Natural killer cell (primary cell): ENCODE results near the gene SLA2. TPM values are rescaled to one million over a fixed set of nuclear protein-coding genes. Genes with fewer than 3 reads are reported as not detected.
A peak's percentile ranks its signal among the peaks of the same experiment; 100 is the strongest.
"Not testable (repeated sequence)": the region's sequence is repeated elsewhere in the genome, so short reads cannot be mapped to it uniquely, and the experiment has no call there.

Experiments
- ATAC-seq, 3 donors: fragments of 150-1000 bp in 2 of 3; fragments of 200-7000 bp in 1 of 3; cut with Tn5 transposase; 1 replicate in 1 of 3; 2 replicates in 2 of 3; pipeline ENCODE4 v1.10.0; 2021; ENCODE audit warnings: mild to moderate bottlenecking in 2 of 3, moderate library complexity in 2 of 3
- DNase-seq, 2 donors: peaks; one replicate each; pipeline versions ENCODE4 v3.0.0 to v3.0.0-alpha.2; 2013 to 2021; ENCODE audit warnings: mixed read lengths in 1 of 2
- H3K27ac ChIP-seq: one replicate; pipeline ENCODE4 v1.5.1; 2013; ENCODE audit warnings: mild to moderate bottlenecking, low read length
- H3K27me3 ChIP-seq: one replicate; pipeline ENCODE4 v1.6.1; 2013; ENCODE audit warnings: low read length; ENCODE audit not compliant: control insufficient read depth, insufficient read depth
- H3K36me3 ChIP-seq: one replicate; pipeline ENCODE4 v1.6.1; 2013; ENCODE audit warnings: low read length; ENCODE audit not compliant: control insufficient read depth, insufficient read depth
- H3K4me1 ChIP-seq: one replicate; pipeline ENCODE4 v1.6.1; 2013; ENCODE audit warnings: low read length; ENCODE audit not compliant: control insufficient read depth, insufficient read depth
- H3K4me3 ChIP-seq: one replicate; pipeline ENCODE4 v1.5.1; 2013; ENCODE audit warnings: low read length
- H3K9me3 ChIP-seq: one replicate; pipeline ENCODE4 v1.6.1; 2013; ENCODE audit warnings: low read length; ENCODE audit not compliant: control insufficient read depth, insufficient read depth
- H3K27ac Mint-ChIP-seq, 2 donors: one replicate each; pipeline ENCODE4 v1.8.0; 2022; ENCODE audit warnings: mild to moderate bottlenecking in 2 of 2, mixed read lengths in 2 of 2, moderate library complexity in 1 of 2
- H3K27me3 Mint-ChIP-seq, 2 donors: one replicate each; pipeline ENCODE4 v1.8.0; 2022; ENCODE audit warnings: low read depth in 2 of 2, mixed read lengths in 2 of 2
- H3K36me3 Mint-ChIP-seq: one replicate; pipeline ENCODE4 v1.8.0; 2022; ENCODE audit warnings: mixed read lengths
- H3K4me1 Mint-ChIP-seq, 2 donors: one replicate each; pipeline ENCODE4 v1.8.0; 2022; ENCODE audit warnings: mixed read lengths in 2 of 2
- H3K4me3 Mint-ChIP-seq: one replicate; pipeline ENCODE4 v1.8.0; 2022; ENCODE audit warnings: mild to moderate bottlenecking, moderate library complexity, mixed read lengths
- H3K9me3 Mint-ChIP-seq, 2 donors: one replicate each; pipeline ENCODE4 v1.8.0; 2022; ENCODE audit warnings: mixed read lengths in 2 of 2
- WGBS: methylation state at CpG from one replicate; pipeline ENCODE4 v1.1.7; 2013; ENCODE audit warnings: missing lambda C conversion rate; ENCODE audit not compliant: insufficient coverage; 5-methylcytosine and 5-hydroxymethylcytosine counted together
- intact Hi-C: fragments of 100-400 bp; cut with micrococcal nuclease; formaldehyde crosslinking; loops from one replicate; pipeline ENCODE4 v1.14.2; 2022
- total RNA-seq, 4 donors: library from RNA; stranded (reverse); fragments of 120-200 nt in 1 of 4; gene quantifications; one replicate each; pipeline versions ENCODE4 v1.2.3 to v1.2.4, GENCODE V29; 2013 to 2022
- TF ChIP-seq, protein P1 (sequence below): fragments of 200-600 bp; IDR thresholded peaks from one replicate; pipeline ENCODE4 v1.8.0; 2022; ENCODE audit warnings: antibody characterized with exemption

Gene SLA2
- total RNA-seq, 3 donors from 2014 or later (not counting 1 experiment from before 2014, with no cell fraction given), result 77.0 to 116 (median 90.3) TPM

DNA sequence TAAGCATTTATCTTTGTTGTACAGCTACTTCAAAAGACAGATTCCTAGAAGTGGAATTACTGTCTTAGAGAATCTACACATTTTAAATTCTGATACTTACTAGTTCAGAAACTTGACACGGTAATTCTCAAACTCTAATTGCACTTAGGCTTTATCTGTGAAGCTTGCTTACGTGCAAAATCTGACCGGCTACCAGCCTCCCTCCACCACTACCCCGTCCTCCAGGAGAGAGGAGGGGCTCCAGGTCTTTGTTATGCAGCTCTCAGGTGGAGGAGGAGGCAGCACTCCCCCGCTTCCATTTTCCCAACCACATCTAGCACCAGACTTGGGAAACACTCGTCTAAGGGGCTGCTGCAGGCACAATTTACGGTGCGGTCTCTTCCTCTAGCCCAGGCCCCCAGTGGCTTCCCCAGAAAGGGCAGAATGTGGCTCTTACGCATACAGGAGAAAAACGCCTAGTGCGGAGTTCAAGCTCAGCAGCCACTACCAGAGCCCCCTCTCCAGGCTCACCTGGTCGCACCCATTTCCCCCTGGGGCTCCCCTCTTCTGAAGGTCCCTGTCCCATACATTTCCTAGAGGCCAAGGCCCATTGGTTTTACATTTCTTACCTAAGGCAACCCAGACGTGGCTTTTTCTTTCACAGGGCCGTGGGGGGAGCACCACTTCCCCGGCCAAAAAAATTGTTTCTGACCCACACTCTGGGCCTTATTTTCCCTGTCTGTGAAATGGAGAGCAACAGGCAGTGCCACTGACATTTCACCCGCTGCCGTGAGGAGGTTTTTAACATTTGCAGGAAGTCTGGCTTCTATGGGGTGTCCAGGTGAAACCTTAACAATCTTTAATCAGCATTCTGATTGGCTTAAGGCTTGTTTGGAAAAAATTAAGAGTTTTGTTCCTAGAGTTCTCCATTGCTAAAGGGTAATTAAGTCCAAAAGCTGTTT lies 74.2 kb downstream of the SLA2 start:
- Histone ChIP-seq H3K27ac (peak overlapping the region; percentile 98), H3K4me1 (peaks cover 23% of the 10 kb centered on the region), H3K9me3 (no peaks in the 10 kb centered on the region), H3K36me3 (no peaks in the 10 kb centered on the region), H3K4me3 (no peak overlapping the region), H3K27me3 (no peaks in the 10 kb centered on the region)
- Mint-ChIP-seq H3K36me3 (no peaks in the 10 kb centered on the region), H3K4me3 (peak overlapping the region; percentile 86), H3K4me1 (peaks cover 28 to 31% of the 10 kb centered on the region in 2 donors), H3K27ac (peak overlapping the region; percentile 90 to 93), H3K27me3 (no peaks in the 10 kb centered on the region), H3K9me3 (no peaks in the 10 kb centered on the region)
- intact Hi-C loops, result loop anchor here (1.0 to 5.0 kb wide), 2 partner anchors 33 to 75 kb away; partner anchors contain the start of genes RAB5IF and SLA2
- TF ChIP-seq, protein P1, sequence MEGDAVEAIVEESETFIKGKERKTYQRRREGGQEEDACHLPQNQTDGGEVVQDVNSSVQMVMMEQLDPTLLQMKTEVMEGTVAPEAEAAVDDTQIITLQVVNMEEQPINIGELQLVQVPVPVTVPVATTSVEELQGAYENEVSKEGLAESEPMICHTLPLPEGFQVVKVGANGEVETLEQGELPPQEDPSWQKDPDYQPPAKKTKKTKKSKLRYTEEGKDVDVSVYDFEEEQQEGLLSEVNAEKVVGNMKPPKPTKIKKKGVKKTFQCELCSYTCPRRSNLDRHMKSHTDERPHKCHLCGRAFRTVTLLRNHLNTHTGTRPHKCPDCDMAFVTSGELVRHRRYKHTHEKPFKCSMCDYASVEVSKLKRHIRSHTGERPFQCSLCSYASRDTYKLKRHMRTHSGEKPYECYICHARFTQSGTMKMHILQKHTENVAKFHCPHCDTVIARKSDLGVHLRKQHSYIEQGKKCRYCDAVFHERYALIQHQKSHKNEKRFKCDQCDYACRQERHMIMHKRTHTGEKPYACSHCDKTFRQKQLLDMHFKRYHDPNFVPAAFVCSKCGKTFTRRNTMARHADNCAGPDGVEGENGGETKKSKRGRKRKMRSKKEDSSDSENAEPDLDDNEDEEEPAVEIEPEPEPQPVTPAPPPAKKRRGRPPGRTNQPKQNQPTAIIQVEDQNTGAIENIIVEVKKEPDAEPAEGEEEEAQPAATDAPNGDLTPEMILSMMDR, result no peak
- no peak for ATAC-seq
- 55% methylated on average over 17 of the region's 17 CpGs for WGBS
- DNase-seq, result peak in 1 of 2 donors; percentile 39

GRCh38 chr20:36569847-36570429 lies 76.1 kb downstream of the SLA2 start:
- H3K4me3 ChIP-seq, result no peak overlapping the region
- intact Hi-C loops, result loop anchor here (5.0 to 10.0 kb wide), 2 partner anchors 77 to 365 kb away; partner anchors contain the start of gene SLA2
- no peak overlapping the region for H3K4me3 Mint-ChIP-seq
- H3K4me1 ChIP-seq, result peaks cover 19% of the 10 kb centered on the region
- H3K9me3 ChIP-seq, result peaks cover 12% of the 10 kb centered on the region
- no peaks in the 10 kb centered on the region for H3K9me3 Mint-ChIP-seq
- H3K36me3 ChIP-seq, result no peaks in the 10 kb centered on the region
- H3K27ac ChIP-seq, result no peak overlapping the region
- H3K4me1 Mint-ChIP-seq, result peaks cover 19 to 22% of the 10 kb centered on the region in 2 donors
- WGBS, result 94% methylated on average over 7 of the region's 7 CpGs
- TF ChIP-seq, protein P1, result no peak
- H3K36me3 Mint-ChIP-seq, result no peaks in the 10 kb centered on the region
- H3K27me3 ChIP-seq, result no peaks in the 10 kb centered on the region
- DNase-seq, result no peak
- peak overlapping the region in 1 of 2 donors; percentile 19 for H3K27ac Mint-ChIP-seq
- no peaks in the 10 kb centered on the region for H3K27me3 Mint-ChIP-seq
- ATAC-seq, result no peak

- TF ChIP-seq, protein P1, result no peak
- Mint-ChIP-seq H3K27me3 (no peaks in the 10 kb centered on the region), H3K4me1 (peaks cover 19 to 20% of the 10 kb centered on the region in 2 donors), H3K4me3 (no peak overlapping the region), H3K36me3 (no peaks in the 10 kb centered on the region), H3K9me3 (peaks cover 3 to 8% of the 10 kb centered on the region in 2 donors), H3K27ac (peak overlapping the region; percentile 86 to 90)
- H3K9me3 ChIP-seq, result peaks cover 26% of the 10 kb centered on the region
- H3K36me3 ChIP-seq, result no peaks in the 10 kb centered on the region
- H3K27me3 ChIP-seq, result no peaks in the 10 kb centered on the region
- ATAC-seq, result no peak
- H3K27ac ChIP-seq, result peak overlapping the region; percentile 71
- no peak overlapping the region for H3K4me3 ChIP-seq
- WGBS, result 100% methylated on average over 2 of the region's 3 CpGs
- no peak for DNase-seq
- intact Hi-C loops, result loop anchor here (10.0 kb wide), 1 partner anchor 369 kb away; no protein-coding TSS in a partner anchor
- H3K4me1 ChIP-seq, result peaks cover 16% of the 10 kb centered on the region
These were observed 80.5 kb downstream of the SLA2 start for GRCh38 chr20:36565520-36565919.

GRCh38 chr20:36564726-36565121 lies 81.3 kb downstream of the SLA2 start:
- not testable (repeated sequence) for H3K36me3 Mint-ChIP-seq, H3K27me3 ChIP-seq, H3K4me3 ChIP-seq, H3K27me3 Mint-ChIP-seq, H3K9me3 Mint-ChIP-seq, H3K36me3 ChIP-seq
- peaks cover 26% of the 10 kb centered on the region for H3K9me3 ChIP-seq
- ATAC-seq, result peak; percentile 61 to 81 (median 77)
- peak; percentile 58 to 76 for DNase-seq
- intact Hi-C loops, result loop anchor here (1.0 to 10.0 kb wide), 3 partner anchors 41 to 370 kb away; partner anchors contain the start of gene RAB5IF
- Mint-ChIP-seq H3K4me1 (peaks cover 19 to 20% of the 10 kb centered on the region in 2 donors), H3K4me3 (peak overlapping the region; percentile 61), H3K27ac (peak overlapping the region; percentile 86 to 90)
- H3K4me1 ChIP-seq, result peaks cover 16% of the 10 kb centered on the region
- H3K27ac ChIP-seq, result peak overlapping the region; percentile 71
- WGBS, result 23% methylated on average over 6 of the region's 6 CpGs

- 28% methylated on average over 10 of the region's 13 CpGs for WGBS
- H3K27ac Mint-ChIP-seq, result peak overlapping the region; percentile 86 to 90
- peak; percentile 40 to 72 (median 71) for ATAC-seq
These were observed 81.8 kb downstream of the SLA2 start for GRCh38 chr20:36564078-36564725.

More at GRCh38 chr20:36564078-36564725, 81.8 kb downstream of the SLA2 start:
- peaks cover 16% of the 10 kb centered on the region for H3K4me1 ChIP-seq
- H3K9me3 ChIP-seq, result peaks cover 26% of the 10 kb centered on the region
- not testable (repeated sequence) for H3K27me3 Mint-ChIP-seq, H3K27me3 ChIP-seq, H3K36me3 Mint-ChIP-seq, H3K9me3 Mint-ChIP-seq, H3K4me3 ChIP-seq, H3K36me3 ChIP-seq
- intact Hi-C loops, result loop anchor here (1.0 to 10.0 kb wide), 3 partner anchors 41 to 371 kb away; partner anchors contain the start of gene RAB5IF
- H3K4me3 Mint-ChIP-seq, result peak overlapping the region; percentile 25
- peak overlapping the region; percentile 82 for H3K27ac ChIP-seq
- DNase-seq, result peak; percentile 62 to 63
- H3K4me1 Mint-ChIP-seq, result peaks cover 19 to 20% of the 10 kb centered on the region in 2 donors
